ENCODE results near the gene KCTD15. TPM values are rescaled to one million over a fixed set of nuclear protein-coding genes. Genes with fewer than 3 reads are reported as not detected.

KCTD15 gene
- total RNA-seq, 1 experiment from 2014 or later: 41.5 TPM

- TF ChIP-seq USF1 (CRISPR knock-in tag; IDR thresholded peaks at IDR 0.05) (no peak), MXD4 (CRISPR knock-in tag; IDR thresholded peaks at IDR 0.05; ENCODE audit: borderline replicate concordance) (no peak), MYBL2 (CRISPR knock-in tag; IDR thresholded peaks at IDR 0.05) (no peak), RORB (CRISPR knock-in tag; IDR thresholded peaks at IDR 0.05) (no peak), CDX4 (CRISPR knock-in tag; IDR thresholded peaks at IDR 0.05; ENCODE audit: borderline replicate concordance) (no peak), ZNF512 (CRISPR knock-in tag; IDR thresholded peaks at IDR 0.05; ENCODE audit: borderline replicate concordance) (no peak), ATF3 (CRISPR knock-in tag; conservative IDR thresholded peaks at IDR 0.05) (no peak), NR1H2 (CRISPR knock-in tag; IDR thresholded peaks at IDR 0.05) (no peak)
Measured at GRCh38 chr19:33777351-33777750, 19.3 kb upstream of the KCTD15 start (continued).

- Mint-ChIP-seq H3K36me3 (no peaks in the 10 kb centered on the region), H3K9me3 (no peaks in the 10 kb centered on the region), H3K4me1 (peaks cover 16% of the 10 kb centered on the region), H3K4me3 (no peak overlapping the region), H3K27me3 (ENCODE audit: low read depth) (peaks cover 12% of the 10 kb centered on the region), H3K27ac (no peak overlapping the region)
- ChIA-PET POLR2A (interaction anchor here (0.6 to 1.2 kb wide), 3 partner anchors 14 to 21 kb away, joined by 3 read pairs; partner anchors contain the start of gene KCTD15), CTCF (interaction anchor here (0.5 to 3.7 kb wide), 127 partner anchors 9 to 935 kb away, joined by 3 to 131 read pairs (median 5); partner anchors contain the start of genes CEBPG, KCTD15, PEPD and SLC7A10)
- DNase-seq (ENCODE audit: low spot score): no peak
- no peak for ATAC-seq
- TF ChIP-seq ZNF121 (CRISPR knock-in tag; IDR thresholded peaks at IDR 0.05): 0 out of 2 replicates have a peak, but pooled peaks have one; percentile 17
- no peak for TF ChIP-seq PRRX2 (CRISPR knock-in tag; IDR thresholded peaks at IDR 0.05)
- TF ChIP-seq ZNF416 (CRISPR knock-in tag; IDR thresholded peaks at IDR 0.05): no peak
- 0 out of 2 replicates have a peak, but pooled peaks have one; percentile 59 for TF ChIP-seq ZNF138 (CRISPR knock-in tag; conservative IDR thresholded peaks at IDR 0.05)
- TF ChIP-seq ZBTB21 (CRISPR knock-in tag; IDR thresholded peaks at IDR 0.05; ENCODE audit: borderline replicate concordance): peak; percentile 48; the same call in 1 of the 2 replicates
- 0 out of 2 replicates have a peak, but pooled peaks have one; percentile 16 for TF ChIP-seq ERG (CRISPR knock-in tag; IDR thresholded peaks at IDR 0.05)
Measured at GRCh38 chr19:33777753-33778088, 18.9 kb upstream of the KCTD15 start.

GRCh38 chr19:33778089-33778791 is 18.4 kb upstream of the KCTD15 start:
- Mint-ChIP-seq H3K36me3 (no peaks in the 10 kb centered on the region), H3K27me3 (ENCODE audit: low read depth) (peaks cover 12% of the 10 kb centered on the region), H3K4me3 (peak overlapping the region; percentile 51), H3K4me1 (peaks cover 16% of the 10 kb centered on the region), H3K9me3 (no peaks in the 10 kb centered on the region), H3K27ac (no peak overlapping the region)
- DNase-seq (ENCODE audit: low spot score): peak; percentile 85
- ChIA-PET POLR2A (interaction anchor here (0.6 to 1.2 kb wide), 3 partner anchors 14 to 20 kb away, joined by 3 read pairs; partner anchors contain the start of gene KCTD15), CTCF (interaction anchor here (0.5 to 3.7 kb wide), 132 partner anchors 8 to 934 kb away, joined by 3 to 131 read pairs (median 5); partner anchors contain the start of genes CEBPG, KCTD15, PEPD and SLC7A10)
- peak; percentile 82 for ATAC-seq
- TF ChIP-seq STAT6 (CRISPR knock-in tag; conservative IDR thresholded peaks at IDR 0.05; ENCODE audit: low read depth) (no peak), ZMAT4 (CRISPR knock-in tag; IDR thresholded peaks at IDR 0.05) (no peak), GTF2I (CRISPR knock-in tag; conservative IDR thresholded peaks at IDR 0.05) (no peak), MLX (CRISPR knock-in tag; IDR thresholded peaks at IDR 0.05) (0 out of 2 replicates have a peak, but pooled peaks have one; percentile 40), IRF1 (CRISPR knock-in tag; IDR thresholded peaks at IDR 0.05) (0 out of 2 replicates have a peak, but pooled peaks have one; percentile 28), MAX (CRISPR knock-in tag; IDR thresholded peaks at IDR 0.05) (peak; percentile 31), NR1H2 (CRISPR knock-in tag; IDR thresholded peaks at IDR 0.05) (no peak)

Measured in WTC11 (cell line).